Kidney (tissue), 14 donors: ENCODE data around the gene C10orf120. TPM values are rescaled to one million over a fixed set of nuclear protein-coding genes. Genes with fewer than 3 reads are reported as not detected.

Experiments
- DNase-seq, 5 donors: peaks; one replicate each; pipeline ENCODE4 v3.0.0-alpha.2; 2013 to 2020
- FAIRE-seq: peaks from 2 replicates; lab custom pipeline; 2012; peaks lifted over from hg19 to GRCh38; lab: Jason Lieb, UNC
- H3K27ac ChIP-seq, 2 donors: one replicate each; pipeline ENCODE4 v1.7.0; 2013; ENCODE audit warnings: low read depth in 2 of 2, low read length in 2 of 2, inconsistent platforms in 1 of 2
- H3K27me3 ChIP-seq: one replicate; pipeline ENCODE4 v1.7.1; 2013; ENCODE audit warnings: low read length, inconsistent platforms; ENCODE audit not compliant: control insufficient read depth, insufficient read depth
- H3K36me3 ChIP-seq, 3 donors: one replicate each; pipeline versions ENCODE4 v1.7.0 to v1.7.1; 2013; ENCODE audit warnings: low read length in 3 of 3, control low read depth in 1 of 3, inconsistent platforms in 1 of 3; ENCODE audit not compliant: insufficient read depth in 3 of 3, control insufficient read depth in 2 of 3
- H3K4me1 ChIP-seq, 3 donors: one replicate each; pipeline versions ENCODE4 v1.7.0 to v1.7.1; 2013; ENCODE audit warnings: low read length in 3 of 3, inconsistent platforms in 1 of 3, low read depth in 1 of 3; ENCODE audit not compliant: control insufficient read depth in 2 of 3, insufficient read depth in 2 of 3
- H3K4me3 ChIP-seq, 3 donors: one replicate each; pipeline versions ENCODE4 v1.7.0 to v1.8.1; 2013; ENCODE audit warnings: low read length in 3 of 3, control low read depth in 1 of 3, inconsistent platforms in 1 of 3
- H3K9ac ChIP-seq, 3 donors: one replicate each; pipeline versions ENCODE4 v1.7.0 to v1.7.1; 2013; ENCODE audit warnings: low read length in 3 of 3, control low read depth in 1 of 3, inconsistent platforms in 1 of 3
- H3K9me3 ChIP-seq, 3 donors: one replicate each; pipeline versions ENCODE4 v1.7.0 to v1.7.1; 2013; ENCODE audit warnings: low read length in 3 of 3, control low read depth in 1 of 3, inconsistent platforms in 1 of 3; ENCODE audit not compliant: control insufficient read depth in 2 of 3, insufficient read depth in 1 of 3
- CTCF ChIP-seq: IDR thresholded peaks from 3 replicates; pipeline ENCODE4 v1.5.1; 2012; ENCODE audit warnings: mild to moderate bottlenecking, moderate library complexity, borderline replicate concordance; ENCODE audit not compliant: insufficient read depth; ENCODE audit errors: extremely low read depth
- intact Hi-C: fragments of 100-400 bp; cut with DNase I; formaldehyde crosslinking; loops from one replicate; pipeline ENCODE4 v1.11.1; 2022
- polyA plus RNA-seq: library from polyadenylated mRNA; stranded (reverse); fragments of 350-450 nt; fragmentation: Illumina TruSeq; extraction: RNeasy Lipid Tissue Mini Kit (QIAGEN cat#74804); gene quantifications from one replicate; pipeline ENCODE4 v1.2.3, GENCODE V29; 2014; ENCODE audit warnings: low read depth, low replicate concordance; ENCODE audit not compliant: insufficient read depth
- total RNA-seq: library from RNA; stranded (reverse); fragmentation: NEBNext Ultra II Directional; extraction: Animal tissue kit (Norgen Biotek cat#: 25700); gene quantifications from one replicate; pipeline ENCODE4 v1.2.1, GENCODE V29; 2021
- donor health status: control.
- donor health status: control.
- donor health status: control.
- donor health status: control.
- donor health status: control.
- donor health status: DM: yes; HTN: yes; CAD: no.
- donor health status: Normal renal cell carcinoma (clear cell type).

C10orf120 gene
- total and polyA plus RNA-seq, 2 donors from 2014 or later = not detected

- DNase-seq (no peak), FAIRE-seq (no peak)
- Histone ChIP-seq H3K36me3 (no peaks in the 10 kb centered on the region), H3K9me3 (no peaks in the 10 kb centered on the region), H3K27ac (no peak overlapping the region), H3K4me1 (no peaks in the 10 kb centered on the region), H3K27me3 (no peaks in the 10 kb centered on the region), H3K9ac (no peak overlapping the region), H3K4me3 (no peak overlapping the region)
- intact Hi-C loops = no loop called here
- no peak for TF ChIP-seq CTCF
These were observed 49.3 kb downstream of the C10orf120 start for GRCh38 chr10:122650331-122650730.

GRCh38 chr10:122649903-122650302 lies 49.7 kb downstream of the C10orf120 start:
- H3K27me3 ChIP-seq = no peaks in the 10 kb centered on the region
- intact Hi-C loops = no loop called here
- H3K4me3 ChIP-seq = no peak overlapping the region
- no peak for DNase-seq
- TF ChIP-seq CTCF = no peak
- H3K4me1 ChIP-seq = no peaks in the 10 kb centered on the region
- H3K36me3 ChIP-seq = no peaks in the 10 kb centered on the region
- no peak for FAIRE-seq
- H3K9me3 ChIP-seq = no peaks in the 10 kb centered on the region
- H3K27ac ChIP-seq = no peak overlapping the region
- no peak overlapping the region for H3K9ac ChIP-seq

- no peak overlapping the region for H3K27ac ChIP-seq
- H3K4me3 ChIP-seq = no peak overlapping the region
- peak; percentile 69 for TF ChIP-seq CTCF
- no peak overlapping the region for H3K9ac ChIP-seq
- intact Hi-C loops = no loop called here
- no peaks in the 10 kb centered on the region for H3K4me1 ChIP-seq
- FAIRE-seq (no peak), DNase-seq (peak in 4 of 5 donors; percentile 64 to 79 (median 72))
- no peaks in the 10 kb centered on the region for H3K9me3 ChIP-seq
- no peaks in the 10 kb centered on the region for H3K27me3 ChIP-seq
- no peaks in the 10 kb centered on the region for H3K36me3 ChIP-seq
These were observed 50.8 kb downstream of the C10orf120 start for GRCh38 chr10:122648599-122649428.

Other genes with a start within 250 kb of the C10orf120 start
- gene ARMS2, start 245.2 kb downstream of the C10orf120 start, total RNA-seq = not detected
- gene ARMS2, start 245.2 kb downstream of the C10orf120 start, polyA plus RNA-seq = not detected
- 86.0 TPM for gene HTRA1, start 238.3 kb downstream of the C10orf120 start, total RNA-seq
- 345 TPM for gene HTRA1, start 238.3 kb downstream of the C10orf120 start, polyA plus RNA-seq
- 0.06 TPM for gene DMBT1, start 139.1 kb downstream of the C10orf120 start, total RNA-seq
- not detected for gene DMBT1, start 139.1 kb downstream of the C10orf120 start, polyA plus RNA-seq
- 0.54 TPM for gene CUZD1, start 146.0 kb upstream of the C10orf120 start, total RNA-seq
- 0.65 TPM for gene CUZD1, start 146.0 kb upstream of the C10orf120 start, polyA plus RNA-seq
- 3.8 TPM for gene FAM24B, start 179.7 kb upstream of the C10orf120 start, total RNA-seq
- gene FAM24B, start 179.7 kb upstream of the C10orf120 start, polyA plus RNA-seq = 26.7 TPM
- gene FAM24A, start 210.8 kb upstream of the C10orf120 start, total RNA-seq = not detected
- not detected for gene FAM24A, start 210.8 kb upstream of the C10orf120 start, polyA plus RNA-seq